Measurements from ENCODE around the gene HSDL2. TPM values are rescaled to one million over a fixed set of nuclear protein-coding genes. Genes with fewer than 3 reads are reported as not detected.

The HSDL2 gene
- total and polyA plus RNA-seq, 10 of the 15 experiments (the other 5 are each of a cell fraction or from before 2014, with no cell fraction given): 20.9 to 46.1 (median 27.0) TPM

- ChIA-PET CTCF (interaction anchor here (0.6 to 2.4 kb wide), 9 partner anchors 11 to 377 kb away, joined by 3 to 8 read pairs (median 3); no protein-coding TSS in a partner anchor), POLR2A (interaction anchor here (1.0 kb wide), 1 partner anchor 9 kb away, joined by 3 read pairs; no protein-coding TSS in a partner anchor), SMC1A (ENCODE audit: uncharacterized antibody, unreplicated experiment) (interaction anchor here (0.9 to 1.5 kb wide), 6 partner anchors 11 to 330 kb away, joined by 3 to 5 read pairs (median 4); no protein-coding TSS in a partner anchor), RAD21 (ENCODE audit: unreplicated experiment) (interaction anchor here (1.0 kb wide), 1 partner anchor 221 kb away, joined by 3 read pairs; no protein-coding TSS in a partner anchor)
- BruUV-seq (replicated peaks): no TSS peak
- peaks cover 16% of the 10 kb centered on the region for H3K9me3 ChIP-seq (replicated peaks; ENCODE audit: control insufficient read depth, insufficient read depth, low read length)
- H3K4me3 ChIP-seq: no peak overlapping the region
- ATAC-seq (no peak), FAIRE-seq (no peak), DNase-seq (ENCODE audit: low read depth, low spot score) (no peak)
- no peak overlapping the region for H3K9ac ChIP-seq (ENCODE audit: control insufficient read depth, insufficient read depth, low read length)
- no peaks in the 10 kb centered on the region for H4K20me1 ChIP-seq (ENCODE audit: control insufficient read depth, insufficient read depth)
- no peaks in the 10 kb centered on the region for H3K4me1 ChIP-seq (ENCODE audit: control insufficient read depth, insufficient read depth, low read length)
- no peak overlapping the region for H3K27ac ChIP-seq (ENCODE audit: control insufficient read depth, insufficient read depth)
- WGBS (ENCODE audit: insufficient coverage, insufficient replicate concordance, low lambda C conversion rate, missing lambda C conversion rate): 79% methylated on average over 4 of the region's 4 CpGs
- in situ Hi-C loops (cut with MboI): no loop called here
- no peaks in the 10 kb centered on the region for H3K27me3 ChIP-seq (replicated peaks in 1 of 2; ENCODE audit: control insufficient read depth in 2 of 2, insufficient read depth in 2 of 2, low read length in 1 of 2)
- H3K79me2 ChIP-seq (ENCODE audit: control insufficient read depth, insufficient read depth, low read length): peaks cover 27% of the 10 kb centered on the region
- no peak overlapping the region for H2AFZ ChIP-seq (ENCODE audit: control insufficient read depth, low read depth, low read length)
- TF ChIP-seq, protein P1, sequence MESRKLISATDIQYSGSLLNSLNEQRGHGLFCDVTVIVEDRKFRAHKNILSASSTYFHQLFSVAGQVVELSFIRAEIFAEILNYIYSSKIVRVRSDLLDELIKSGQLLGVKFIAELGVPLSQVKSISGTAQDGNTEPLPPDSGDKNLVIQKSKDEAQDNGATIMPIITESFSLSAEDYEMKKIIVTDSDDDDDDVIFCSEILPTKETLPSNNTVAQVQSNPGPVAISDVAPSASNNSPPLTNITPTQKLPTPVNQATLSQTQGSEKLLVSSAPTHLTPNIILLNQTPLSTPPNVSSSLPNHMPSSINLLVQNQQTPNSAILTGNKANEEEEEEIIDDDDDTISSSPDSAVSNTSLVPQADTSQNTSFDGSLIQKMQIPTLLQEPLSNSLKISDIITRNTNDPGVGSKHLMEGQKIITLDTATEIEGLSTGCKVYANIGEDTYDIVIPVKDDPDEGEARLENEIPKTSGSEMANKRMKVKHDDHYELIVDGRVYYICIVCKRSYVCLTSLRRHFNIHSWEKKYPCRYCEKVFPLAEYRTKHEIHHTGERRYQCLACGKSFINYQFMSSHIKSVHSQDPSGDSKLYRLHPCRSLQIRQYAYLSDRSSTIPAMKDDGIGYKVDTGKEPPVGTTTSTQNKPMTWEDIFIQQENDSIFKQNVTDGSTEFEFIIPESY (IDR thresholded peaks at IDR 0.05): no peak
- TF ChIP-seq RFX5 (IDR thresholded peaks at IDR 0.05; ENCODE audit: low read depth, low read length): 0 out of 2 replicates have a peak, but pooled peaks have one; percentile 35
- H3K4me2 ChIP-seq (ENCODE audit: control insufficient read depth, insufficient read depth): no peak overlapping the region; the same call in 1 of the 2 replicates
- H3K36me3 ChIP-seq (ENCODE audit: control insufficient read depth in 2 of 2, insufficient read depth in 2 of 2, low read length in 1 of 2): peaks cover 0 to 6% of the 10 kb centered on the region in 2 experiments; a peak in 2 of 4 replicates
- intact Hi-C loops (cut with micrococcal nuclease; ENCODE audit: unreplicated experiment): loop anchor here (1.0 to 5.0 kb wide), 2 partner anchors 57 to 330 kb away; no protein-coding TSS in a partner anchor
Measured at GRCh38 chr9:112489876-112490666, 110.2 kb downstream of the HSDL2 start.
